K562 (cell line): ENCODE data around the gene OAT. TPM values are rescaled to one million over a fixed set of nuclear protein-coding genes. Genes with fewer than 3 reads are reported as not detected.

Experiments
- ATAC-seq: fragments of 200-7000 bp; cut with Tn5 transposase; 3 replicates; pipeline ENCODE4 v1.9.1; 2020; ENCODE audit warnings: moderate library complexity
- BruUV-seq: library from RNA; stranded (reverse); fragments of 400-500 nt; replicated peaks from 2 replicates; lab custom pipeline; 2021; lab: Mats Ljungman, UMichigan
- CTCF ChIA-PET: fragments of 300-600 bp; formaldehyde crosslinking; extraction: SDS; loops from one replicate; lab custom pipeline; 2021; ENCODE audit warnings: low intra/inter-chr PET ratio; lab: Yijun Ruan, JAX
- POLR2A ChIA-PET: fragments of 300-600, 350-650 bp; sonication (Branson Sonifier 250); formaldehyde crosslinking; extraction: SDS; loops from one replicate; lab custom pipeline; 2021; ENCODE audit warnings: antibody characterized with exemption, inconsistent platforms; lab: Yijun Ruan, JAX
- DNase-seq, 4 experiments: peaks; one replicate each; pipeline versions ENCODE4 v3.0.0 to v3.0.0-alpha.2; 2011 to 2018; ENCODE audit warnings: low spot score in 3 of 4, mixed read lengths in 3 of 4; ENCODE audit errors: extremely low read depth in 1 of 4
- FAIRE-seq: peaks from 2 replicates; lab custom pipeline; 2011; peaks lifted over from hg19 to GRCh38; lab: Jason Lieb, UNC
- H2AFZ ChIP-seq: 2 replicates; pipeline ENCODE4 v1.6.0; 2011; ENCODE audit warnings: low read depth, low read length, control low read depth, inconsistent platforms
- H3K27ac ChIP-seq: fragments of 200-600 bp; 3 replicates; pipeline ENCODE4 v1.8.0; 2011; ENCODE audit warnings: low read depth, mild to moderate bottlenecking, control low read depth, inconsistent platforms, low read length, moderate library complexity, mixed read lengths; ENCODE audit errors: extremely low read depth
- H3K27me3 ChIP-seq, 2 experiments: fragments of 300-600 bp in 1 of 2; 2 replicates in 1 of 2; 3 replicates in 1 of 2; pipeline versions ENCODE4 v1.6.0 to v1.8.0; 2011; ENCODE audit warnings: inconsistent platforms in 2 of 2, low read length in 2 of 2, mild to moderate bottlenecking in 1 of 2, mixed read lengths in 1 of 2, moderate library complexity in 1 of 2; ENCODE audit not compliant: control insufficient read depth in 2 of 2, insufficient read depth in 2 of 2
- H3K36me3 ChIP-seq: fragments of 300-600 bp; 3 replicates; pipeline ENCODE4 v1.8.0; 2011; ENCODE audit warnings: mild to moderate bottlenecking, low read length, inconsistent platforms; ENCODE audit not compliant: control insufficient read depth, insufficient read depth
- H3K4me1 ChIP-seq, 2 experiments: fragments of 200-600 bp in 1 of 2; replicated peaks in 1 of 2; 2 replicates in 1 of 2; 3 replicates in 1 of 2; pipeline versions ENCODE4 v1.5.1 to v1.8.0; 2011; ENCODE audit warnings: inconsistent platforms in 2 of 2, low read length in 2 of 2, mild to moderate bottlenecking in 1 of 2, mixed read lengths in 1 of 2, moderate library complexity in 1 of 2; ENCODE audit not compliant: control insufficient read depth in 2 of 2, insufficient read depth in 2 of 2
- H3K4me2 ChIP-seq: 2 replicates; pipeline ENCODE4 v1.6.1; 2011; ENCODE audit warnings: low read length, control low read depth, inconsistent platforms, mixed read lengths; ENCODE audit not compliant: insufficient read depth
- H3K4me3 ChIP-seq: fragments of 200-600 bp; sonication (generic), shearing (Covaris generic); 2 replicates; pipeline ENCODE4 v1.5.1; 2016; ENCODE audit warnings: control low read depth, inconsistent platforms
- H3K79me2 ChIP-seq: fragments of 200-600 bp; 3 replicates; pipeline ENCODE4 v1.8.0; 2011; ENCODE audit warnings: low read length, inconsistent platforms; ENCODE audit not compliant: control insufficient read depth, insufficient read depth
- H3K9ac ChIP-seq, 2 experiments: 2 replicates each; pipeline versions ENCODE4 v1.6.0 to v1.6.1; 2011; ENCODE audit warnings: low read depth in 2 of 2, low read length in 2 of 2, control low read depth in 1 of 2, inconsistent platforms in 1 of 2, mild to moderate bottlenecking in 1 of 2, mixed read lengths in 1 of 2; ENCODE audit not compliant: insufficient read depth in 1 of 2
- H3K9me1 ChIP-seq: one replicate; pipeline ENCODE4 v1.6.0; 2011; ENCODE audit warnings: inconsistent platforms, mild to moderate bottlenecking, low read length, moderate library complexity; ENCODE audit not compliant: control insufficient read depth, insufficient read depth
- H3K9me3 ChIP-seq: replicated peaks from 2 replicates; pipeline ENCODE4 v1.5.1; 2011; ENCODE audit warnings: low read depth, low read length, inconsistent platforms; ENCODE audit not compliant: control insufficient read depth, insufficient read depth
- H4K20me1 ChIP-seq: replicated peaks from 2 replicates; pipeline ENCODE4 v1.6.1; 2011; ENCODE audit warnings: low read length, inconsistent platforms, mixed read lengths; ENCODE audit not compliant: control insufficient read depth, insufficient read depth
- COPS2 ChIP-seq: fragments of 450-650 bp; conservative IDR thresholded peaks from 2 replicates; pipeline ENCODE4 v1.6.1; 2016; ENCODE audit warnings: mild to moderate bottlenecking, moderate library complexity
- FOXJ2 ChIP-seq: fragments of 200-800 bp; sonication (Bioruptor generic); IDR thresholded peaks from 2 replicates; pipeline ENCODE4 v1.6.1; 2016; ENCODE audit warnings: missing genetic modification characterization, missing compliant biosample characterization
- HMBOX1 ChIP-seq: sonication (generic); IDR thresholded peaks from 2 replicates; pipeline ENCODE4 v1.6.1; 2016
- MTA1 ChIP-seq: fragments of 450-650 bp; IDR thresholded peaks from 2 replicates; pipeline ENCODE4 v1.6.1; 2017; ENCODE audit warnings: borderline replicate concordance
- NR1H2 ChIP-seq: sonication (generic); formaldehyde crosslinking; IDR thresholded peaks from 2 replicates; pipeline ENCODE4 v1.4.0; 2020; ENCODE audit warnings: mild to moderate bottlenecking, missing genetic modification reagents
- PHF20 ChIP-seq: fragments of 450-650 bp; IDR thresholded peaks from 2 replicates; pipeline ENCODE4 v1.6.1; 2018; ENCODE audit not compliant: partially characterized antibody
- PTTG1 ChIP-seq: fragments of 450-650 bp; IDR thresholded peaks from 2 replicates; pipeline ENCODE4 v1.6.1; 2016; ENCODE audit warnings: low read depth, mild to moderate bottlenecking, missing genetic modification characterization, missing compliant biosample characterization
- SMARCC2 ChIP-seq: fragments of 450-650 bp; IDR thresholded peaks from 2 replicates; pipeline ENCODE4 v1.6.1; 2017; ENCODE audit warnings: antibody characterized with exemption, moderate library complexity, mild to moderate bottlenecking, low read depth
- SRSF1 ChIP-seq: fragments of 200-400 bp; formaldehyde crosslinking; IDR thresholded peaks from 2 replicates; pipeline ENCODE4 v1.6.1; 2017; ENCODE audit warnings: mild to moderate bottlenecking, low read depth, low read length, moderate library complexity
- whole genome bisulfite sequencing: fragments of 100-300 bp; shearing (Covaris generic); methylation state at CpG from one replicate; pipeline ENCODE4 v1.1.6; 2016; ENCODE audit warnings: low coverage, mixed read lengths; ENCODE audit not compliant: insufficient coverage; ENCODE audit errors: missing lambda C conversion rate; 5-methylcytosine and 5-hydroxymethylcytosine counted together
- in situ Hi-C: fragments of 300-500 bp; cut with MboI; formaldehyde crosslinking; loops from 4 replicates; pipeline ENCODE4 v1.15.0; 2018; ENCODE audit warnings: inconsistent platforms, mixed read lengths
- intact Hi-C: fragments of 100-400 bp; cut with micrococcal nuclease; formaldehyde crosslinking; loops from 2 replicates; pipeline ENCODE4 v1.14.2; 2022
- polyA plus RNA-seq, 8 experiments: library from polyadenylated mRNA; depleted of rRNA in 4 of 8; stranded (reverse) in 5 of 8; unstranded in 3 of 8; fragments of >200 nt; fragmentation: Nextera tagmentation in 2 of 8; fragmentation: Illumina TruSeq in 1 of 8; extraction: Ambion mirVana in 2 of 8; extraction: Trizol in 1 of 8; gene quantifications; 2 replicates each; pipeline versions ENCODE4 v1.2.1 to v1.2.3, GENCODE V29; 2011 to 2014; ENCODE audit warnings: inconsistent platforms in 1 of 8, missing spikeins in 1 of 8
- total RNA-seq, 7 experiments: library from RNA; depleted of rRNA in 6 of 7; stranded (reverse); fragments of >200 nt in 6 of 7; fragmentation: Illumina TruSeq in 2 of 7; extraction: Trizol in 2 of 7; gene quantifications; 2 replicates each; pipeline versions ENCODE4 v1.2.1 to v1.2.3, GENCODE V29; 2011 to 2021; ENCODE audit warnings: low replicate concordance in 1 of 7
- TF ChIP-seq, protein P1 (sequence below): fragments of 250-450 bp; sonication (Bioruptor Pico); IDR thresholded peaks from 2 replicates; pipeline ENCODE4 v1.5.0; 2020; ENCODE audit warnings: mild to moderate bottlenecking, borderline replicate concordance

OAT gene
- total and polyA plus RNA-seq, 9 of the 15 experiments (the other 6 are each of a cell fraction or from before 2014, with no cell fraction given) = 100 to 312 (median 163) TPM

DNA sequence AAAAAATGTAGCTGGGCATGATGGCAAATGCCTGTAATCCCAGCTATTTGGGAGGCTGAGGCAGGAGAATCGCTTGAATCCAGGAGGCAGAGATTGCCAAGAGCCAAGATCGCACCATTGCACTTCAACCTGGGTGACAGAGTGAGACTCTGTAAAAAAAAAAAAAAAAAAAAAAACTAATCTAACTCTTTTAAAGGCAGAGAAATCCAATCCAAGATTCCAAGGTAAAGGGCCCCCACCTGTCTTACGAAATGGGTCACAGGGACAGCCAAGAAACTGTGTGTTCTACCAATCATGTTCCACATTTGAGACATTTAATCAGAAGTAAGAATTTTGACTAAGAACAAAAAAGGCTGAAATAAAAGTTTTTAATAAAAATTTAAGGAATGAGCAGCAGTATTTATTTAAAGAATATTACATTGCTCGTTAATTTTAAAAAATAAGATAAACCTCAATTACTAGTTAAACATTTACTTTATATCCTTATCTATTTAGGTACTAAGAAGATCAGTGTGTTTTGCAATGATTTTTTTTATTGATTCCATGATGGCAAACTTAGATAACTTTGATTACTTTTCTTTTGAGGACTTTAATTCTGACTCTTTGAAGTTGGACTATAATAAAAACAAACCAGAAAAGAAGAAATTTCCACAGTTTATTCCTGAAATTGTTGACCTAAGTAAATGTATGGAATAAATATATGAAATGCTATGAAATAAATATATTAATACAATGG, 6.7 kb upstream of the OAT start:
- ChIA-PET CTCF (no interaction called here), POLR2A (no interaction called here)
- TF ChIP-seq NR1H2 (CRISPR knock-in tag) (no peak), SMARCC2 (no peak), FOXJ2 (tag) (no peak), COPS2 (no peak), PHF20 (no peak), SRSF1 (no peak), PTTG1 (no peak), MTA1 (no peak), HMBOX1 (no peak)
- TF ChIP-seq, protein P1, sequence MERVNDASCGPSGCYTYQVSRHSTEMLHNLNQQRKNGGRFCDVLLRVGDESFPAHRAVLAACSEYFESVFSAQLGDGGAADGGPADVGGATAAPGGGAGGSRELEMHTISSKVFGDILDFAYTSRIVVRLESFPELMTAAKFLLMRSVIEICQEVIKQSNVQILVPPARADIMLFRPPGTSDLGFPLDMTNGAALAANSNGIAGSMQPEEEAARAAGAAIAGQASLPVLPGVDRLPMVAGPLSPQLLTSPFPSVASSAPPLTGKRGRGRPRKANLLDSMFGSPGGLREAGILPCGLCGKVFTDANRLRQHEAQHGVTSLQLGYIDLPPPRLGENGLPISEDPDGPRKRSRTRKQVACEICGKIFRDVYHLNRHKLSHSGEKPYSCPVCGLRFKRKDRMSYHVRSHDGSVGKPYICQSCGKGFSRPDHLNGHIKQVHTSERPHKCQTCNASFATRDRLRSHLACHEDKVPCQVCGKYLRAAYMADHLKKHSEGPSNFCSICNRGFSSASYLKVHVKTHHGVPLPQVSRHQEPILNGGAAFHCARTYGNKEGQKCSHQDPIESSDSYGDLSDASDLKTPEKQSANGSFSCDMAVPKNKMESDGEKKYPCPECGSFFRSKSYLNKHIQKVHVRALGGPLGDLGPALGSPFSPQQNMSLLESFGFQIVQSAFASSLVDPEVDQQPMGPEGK (CRISPR knock-in tag) = no peak
- DNase-seq (no peak), FAIRE-seq (no peak), ATAC-seq (no peak)
- intact Hi-C loops (no loop called here), in situ Hi-C loops (no loop called here)
- no peak overlapping the region for H3K4me2 ChIP-seq
- WGBS = 55% methylated on average over 2 of the region's 4 CpGs
- BruUV-seq = no TSS peak
- H3K27me3 ChIP-seq = no peaks in the 10 kb centered on the region
- no peak overlapping the region for H3K27ac ChIP-seq
- no peak overlapping the region for H3K9ac ChIP-seq
- no peaks in the 10 kb centered on the region for H3K79me2 ChIP-seq
- H2AFZ ChIP-seq = no peak overlapping the region
- no peaks in the 10 kb centered on the region for H3K36me3 ChIP-seq
- H4K20me1 ChIP-seq = 0 out of 2 replicates have a peak, but pooled peaks cover 2% of the 10 kb centered on the region
- H3K4me3 ChIP-seq = no peak overlapping the region
- H3K4me1 ChIP-seq = peaks cover 23 to 25% of the 10 kb centered on the region in 2 experiments; a peak in 3 of 5 replicates
- H3K9me3 ChIP-seq = no peaks in the 10 kb centered on the region
- no peaks in the 10 kb centered on the region for H3K9me1 ChIP-seq
